Panc1 (cell line): Measurements from ENCODE around the gene TIE1. TPM values are rescaled to one million over a fixed set of nuclear protein-coding genes. Genes with fewer than 3 reads are reported as not detected.

Experiments used
- ATAC-seq: fragments of 200-7000 bp; cut with Tn5 transposase; 2 replicates; pipeline ENCODE4 v1.9.1; 2020; ENCODE audit warnings: mild to moderate bottlenecking, moderate library complexity
- BruUV-seq: library from RNA; stranded (reverse); fragments of 400-500 nt; replicated peaks from 2 replicates; lab custom pipeline; 2021; lab: Mats Ljungman, UMichigan
- CTCF ChIA-PET: fragments of 300-600 bp; sonication (Branson Sonifier 250); formaldehyde crosslinking; loops from one replicate; lab custom pipeline; 2022; ENCODE audit warnings: antibody characterized with exemption; lab: Charles Lee
- POLR2A ChIA-PET: fragments of 300-600 bp; sonication (Branson Sonifier 250); formaldehyde crosslinking; loops from one replicate; lab custom pipeline; 2022; ENCODE audit warnings: antibody characterized with exemption; lab: Charles Lee
- DNase-seq: peaks from one replicate; pipeline ENCODE4 v3.0.0-alpha.2; 2010; ENCODE audit warnings: low read depth, low spot score
- H3K27ac ChIP-seq: 2 replicates; pipeline ENCODE4 v1.5.1; 2011; ENCODE audit warnings: mild to moderate bottlenecking, low read length, inconsistent platforms
- H3K27me3 ChIP-seq: fragments of 200-500 bp; sonication (Bioruptor generic); 2 replicates; pipeline ENCODE4 v1.6.0; 2014; ENCODE audit warnings: low read length, inconsistent platforms; ENCODE audit not compliant: control insufficient read depth, insufficient read depth
- H3K36me3 ChIP-seq: fragments of 200-500 bp; sonication (Bioruptor generic); 2 replicates; pipeline ENCODE4 v1.5.1; 2014; ENCODE audit warnings: inconsistent platforms, mild to moderate bottlenecking, low read length, moderate library complexity; ENCODE audit not compliant: control insufficient read depth, insufficient read depth
- H3K4me1 ChIP-seq: 2 replicates; pipeline ENCODE4 v1.5.1; 2011; ENCODE audit warnings: inconsistent platforms, mild to moderate bottlenecking, low read length, moderate library complexity; ENCODE audit not compliant: control insufficient read depth, insufficient read depth
- H3K4me3 ChIP-seq, 2 experiments: 2 replicates each; pipeline ENCODE4 v1.5.1; 2011 to 2012; ENCODE audit warnings: low read depth in 2 of 2, low read length in 2 of 2, mild to moderate bottlenecking in 2 of 2, inconsistent platforms in 1 of 2, moderate library complexity in 1 of 2
- H3K9me3 ChIP-seq: fragments of 200-500 bp; sonication (Bioruptor generic); 2 replicates; pipeline ENCODE4 v1.5.1; 2014; ENCODE audit warnings: low read depth, mild to moderate bottlenecking, inconsistent platforms, low read length, moderate library complexity; ENCODE audit not compliant: control insufficient read depth, insufficient read depth
- CTCF ChIP-seq: fragments of 450-650 bp; IDR thresholded peaks from 2 replicates; pipeline ENCODE4 v1.5.1; 2017; ENCODE audit warnings: mild to moderate bottlenecking
- POLR2AphosphoS5 ChIP-seq: IDR thresholded peaks from 2 replicates; pipeline ENCODE4 v1.6.1; 2012; ENCODE audit warnings: mild to moderate bottlenecking, low read depth, low read length, moderate library complexity
- REST ChIP-seq, 2 experiments: IDR thresholded peaks; 2 replicates each; pipeline ENCODE4 v1.6.1; 2011 to 2012; ENCODE audit warnings: low read depth in 2 of 2, control low read depth in 1 of 2, low read length in 1 of 2, mild to moderate bottlenecking in 1 of 2, moderate library complexity in 1 of 2; ENCODE audit not compliant: insufficient read depth in 1 of 2
- SIN3A ChIP-seq: IDR thresholded peaks from 2 replicates; pipeline ENCODE4 v1.6.1; 2012; ENCODE audit warnings: low read depth, mild to moderate bottlenecking, low read length, moderate library complexity, borderline replicate concordance; ENCODE audit not compliant: insufficient read depth
- TCF7L2 ChIP-seq: IDR thresholded peaks from 2 replicates; pipeline ENCODE4 v1.6.1; 2011; ENCODE audit warnings: mild to moderate bottlenecking, low read depth, low read length, inconsistent platforms
- in situ Hi-C: cut with HindIII; loops from 2 replicates; pipeline ENCODE4 v1.10.0; 2016; ENCODE audit warnings: low sequenced_read_pairs, low pct_unique_long_range_greater_than_20kb
- intact Hi-C: fragments of 100-400 bp; cut with micrococcal nuclease; formaldehyde crosslinking; loops from one replicate; pipeline ENCODE4 v1.10.0; 2022; ENCODE audit not compliant: unreplicated experiment
- total RNA-seq: library from RNA; stranded (reverse); gene quantifications from one replicate; pipeline ENCODE4 v1.2.1, GENCODE V29; 2021; ENCODE audit not compliant: unreplicated experiment

TIE1 gene
- total RNA-seq, 1 experiment from 2014 or later, result 0.28 TPM

GRCh38 chr1:43271186-43272118, 29.3 kb upstream of the TIE1 start:
- no TSS peak for BruUV-seq
- Histone ChIP-seq H3K4me3 (no peak overlapping the region), H3K4me1 (no peaks in the 10 kb centered on the region), H3K36me3 (no peaks in the 10 kb centered on the region), H3K27ac (no peak overlapping the region), H3K9me3 (no peaks in the 10 kb centered on the region), H3K27me3 (no peaks in the 10 kb centered on the region)
- ChIA-PET CTCF (no interaction called here), POLR2A (no interaction called here)
- in situ Hi-C loops, result no loop called here
- intact Hi-C loops, result no loop called here
- DNase-seq, result no peak
- ATAC-seq, result no peak
- TF ChIP-seq POLR2AphosphoS5 (no peak), SIN3A (no peak)

GRCh38 chr1:43272161-43272560, 28.6 kb upstream of the TIE1 start:
- TF ChIP-seq POLR2AphosphoS5, result no peak
- no peak for TF ChIP-seq CTCF
- TF ChIP-seq REST (IDR thresholded peaks at IDR 0.05; ENCODE audit: insufficient read depth in 1 of 2, low read depth in 2 of 2, low read length in 1 of 2), result no peak
- TF ChIP-seq SIN3A, result no peak
- no peak for TF ChIP-seq TCF7L2
- no peaks in the 10 kb centered on the region for H3K27me3 ChIP-seq
- no peak for DNase-seq
- H3K27ac ChIP-seq, result no peak overlapping the region
- no peaks in the 10 kb centered on the region for H3K4me1 ChIP-seq
- POLR2A ChIA-PET, result no interaction called here
- no peaks in the 10 kb centered on the region for H3K9me3 ChIP-seq
- H3K4me3 ChIP-seq, result no peak overlapping the region
- ATAC-seq, result no peak
- CTCF ChIA-PET, result no interaction called here
- in situ Hi-C loops (no loop called here), intact Hi-C loops (no loop called here)
- no peaks in the 10 kb centered on the region for H3K36me3 ChIP-seq
- BruUV-seq, result no TSS peak
